DND-41 (cell line): ENCODE results near the gene PGPEP1.
"Not testable (repeated sequence)": the region's sequence is repeated elsewhere in the genome, so short reads cannot be mapped to it uniquely, and the experiment has no call there.

ENCODE experiments used
- ATAC-seq: fragments of 200-7000 bp; cut with Tn5 transposase; 3 replicates; pipeline ENCODE4 v1.9.1; 2021; ENCODE audit warnings: low read depth; ENCODE audit not compliant: insufficient read depth
- DNase-seq: peaks from one replicate; pipeline ENCODE4 v3.0.0-alpha.2; 2020
- H2AFZ ChIP-seq: 2 replicates; pipeline ENCODE4 v1.6.0; 2012; ENCODE audit warnings: low read depth, low read length
- H3K27ac ChIP-seq: 2 replicates; pipeline ENCODE4 v1.5.1; 2012; ENCODE audit warnings: low read length, inconsistent platforms
- H3K27me3 ChIP-seq: fragments of 200-600 bp; sonication (generic); 2 replicates; pipeline ENCODE4 v1.6.0; 2012; ENCODE audit warnings: low read length, mild to moderate bottlenecking, inconsistent platforms; ENCODE audit not compliant: insufficient read depth, poor library complexity
- H3K36me3 ChIP-seq: 2 replicates; pipeline ENCODE4 v1.5.1; 2012; ENCODE audit warnings: low read length, inconsistent platforms; ENCODE audit not compliant: insufficient read depth
- H3K4me1 ChIP-seq: 2 replicates; pipeline ENCODE4 v1.5.1; 2012; ENCODE audit warnings: mild to moderate bottlenecking, low read length; ENCODE audit not compliant: insufficient read depth
- H3K4me2 ChIP-seq: 2 replicates; pipeline ENCODE4 v1.6.0; 2012; ENCODE audit warnings: mild to moderate bottlenecking, moderate library complexity, low read length, inconsistent platforms; ENCODE audit not compliant: insufficient read depth
- H3K4me3 ChIP-seq, 2 experiments: fragments of 200-600 bp in 1 of 2; shearing (Covaris generic) in 1 of 2; 2 replicates each; pipeline ENCODE4 v1.5.1; 2012 to 2016; ENCODE audit warnings: inconsistent platforms in 2 of 2, low read length in 2 of 2, mild to moderate bottlenecking in 2 of 2, low read depth in 1 of 2, moderate library complexity in 1 of 2
- H3K79me2 ChIP-seq: 2 replicates; pipeline ENCODE4 v1.6.0; 2012; ENCODE audit warnings: low read length, inconsistent platforms; ENCODE audit not compliant: insufficient read depth
- H3K9ac ChIP-seq: 2 replicates; pipeline ENCODE4 v1.6.0; 2012; ENCODE audit warnings: low read depth, mild to moderate bottlenecking, inconsistent platforms, low read length, moderate library complexity
- H3K9me3 ChIP-seq: 2 replicates; pipeline ENCODE4 v1.5.1; 2012; ENCODE audit warnings: low read length, moderate library complexity, mild to moderate bottlenecking, inconsistent platforms; ENCODE audit not compliant: insufficient read depth, severe bottlenecking
- H4K20me1 ChIP-seq: 2 replicates; pipeline ENCODE4 v1.6.0; 2012; ENCODE audit warnings: low read length; ENCODE audit not compliant: insufficient read depth
- CTCF ChIP-seq: IDR thresholded peaks from 2 replicates; pipeline ENCODE4 v1.5.1; 2012; ENCODE audit warnings: borderline replicate concordance, low read length, moderate library complexity, mild to moderate bottlenecking; ENCODE audit not compliant: poor library complexity, severe bottlenecking; ENCODE audit errors: extremely low read depth
- EZH2 ChIP-seq: IDR thresholded peaks from 3 replicates; pipeline ENCODE4 v1.6.1; 2012; ENCODE audit warnings: borderline replicate concordance, low read depth, mild to moderate bottlenecking, moderate library complexity, low read length, inconsistent platforms; ENCODE audit not compliant: severe bottlenecking

Gene PGPEP1

GRCh38 chr19:18351544-18351943 is 11.1 kb downstream of the PGPEP1 start:
- H3K9ac ChIP-seq: no peak overlapping the region
- H3K4me1 ChIP-seq: no peaks in the 10 kb centered on the region
- H3K27ac ChIP-seq: no peak overlapping the region
- no peak overlapping the region for H2AFZ ChIP-seq
- no peaks in the 10 kb centered on the region for H3K27me3 ChIP-seq
- ATAC-seq: no peak
- H3K4me2 ChIP-seq: no peak overlapping the region
- no peaks in the 10 kb centered on the region for H3K36me3 ChIP-seq
- DNase-seq: no peak
- H3K79me2 ChIP-seq: no peaks in the 10 kb centered on the region
- no peaks in the 10 kb centered on the region for H4K20me1 ChIP-seq
- no peak overlapping the region for H3K4me3 ChIP-seq
- TF ChIP-seq EZH2 (no peak), CTCF (no peak)
- no peaks in the 10 kb centered on the region for H3K9me3 ChIP-seq

GRCh38 chr19:18353378-18354005 is 13.1 kb downstream of the PGPEP1 start:
- H3K79me2 ChIP-seq: no peaks in the 10 kb centered on the region
- ATAC-seq (no peak), DNase-seq (no peak)
- no peak for TF ChIP-seq CTCF
- no peak for TF ChIP-seq EZH2
- H3K4me3 ChIP-seq: no peak overlapping the region
- no peak overlapping the region for H3K9ac ChIP-seq
- H3K27ac ChIP-seq: no peak overlapping the region
- H3K36me3 ChIP-seq: no peaks in the 10 kb centered on the region
- H2AFZ ChIP-seq: no peak overlapping the region
- no peaks in the 10 kb centered on the region for H3K4me1 ChIP-seq
- H3K9me3 ChIP-seq: no peaks in the 10 kb centered on the region
- H3K27me3 ChIP-seq: no peaks in the 10 kb centered on the region
- H3K4me2 ChIP-seq: no peak overlapping the region
- no peaks in the 10 kb centered on the region for H4K20me1 ChIP-seq

GRCh38 chr19:18354743-18355142 is 14.3 kb downstream of the PGPEP1 start:
- H3K4me1 ChIP-seq, H3K36me3 ChIP-seq, H3K9me3 ChIP-seq, H4K20me1 ChIP-seq, H3K27me3 ChIP-seq, H3K27ac ChIP-seq, H3K4me2 ChIP-seq, H3K79me2 ChIP-seq, DNase-seq, H2AFZ ChIP-seq, H3K4me3 ChIP-seq, H3K9ac ChIP-seq, ATAC-seq: not testable (repeated sequence)

GRCh38 chr19:18357041-18357440 is 16.6 kb downstream of the PGPEP1 start:
- Histone ChIP-seq H3K27me3 (no peaks in the 10 kb centered on the region), H3K36me3 (no peaks in the 10 kb centered on the region)

More at GRCh38 chr19:18357041-18357440, 16.6 kb downstream of the PGPEP1 start:
- H3K4me1 ChIP-seq: no peaks in the 10 kb centered on the region
- H3K4me2 ChIP-seq: no peak overlapping the region
- ATAC-seq (no peak), DNase-seq (no peak)
- no peak for TF ChIP-seq EZH2
- no peaks in the 10 kb centered on the region for H3K79me2 ChIP-seq
- no peak overlapping the region for H2AFZ ChIP-seq
- no peak overlapping the region for H3K9ac ChIP-seq
- H4K20me1 ChIP-seq: no peaks in the 10 kb centered on the region
- no peaks in the 10 kb centered on the region for H3K9me3 ChIP-seq
- no peak overlapping the region for H3K27ac ChIP-seq
- H3K4me3 ChIP-seq: no peak overlapping the region
